Measurements from ENCODE around the gene CYP46A1.

GRCh38 chr14:99737451-99737951 lies 53.4 kb downstream of the CYP46A1 start:
- TF ChIP-seq, protein P1, sequence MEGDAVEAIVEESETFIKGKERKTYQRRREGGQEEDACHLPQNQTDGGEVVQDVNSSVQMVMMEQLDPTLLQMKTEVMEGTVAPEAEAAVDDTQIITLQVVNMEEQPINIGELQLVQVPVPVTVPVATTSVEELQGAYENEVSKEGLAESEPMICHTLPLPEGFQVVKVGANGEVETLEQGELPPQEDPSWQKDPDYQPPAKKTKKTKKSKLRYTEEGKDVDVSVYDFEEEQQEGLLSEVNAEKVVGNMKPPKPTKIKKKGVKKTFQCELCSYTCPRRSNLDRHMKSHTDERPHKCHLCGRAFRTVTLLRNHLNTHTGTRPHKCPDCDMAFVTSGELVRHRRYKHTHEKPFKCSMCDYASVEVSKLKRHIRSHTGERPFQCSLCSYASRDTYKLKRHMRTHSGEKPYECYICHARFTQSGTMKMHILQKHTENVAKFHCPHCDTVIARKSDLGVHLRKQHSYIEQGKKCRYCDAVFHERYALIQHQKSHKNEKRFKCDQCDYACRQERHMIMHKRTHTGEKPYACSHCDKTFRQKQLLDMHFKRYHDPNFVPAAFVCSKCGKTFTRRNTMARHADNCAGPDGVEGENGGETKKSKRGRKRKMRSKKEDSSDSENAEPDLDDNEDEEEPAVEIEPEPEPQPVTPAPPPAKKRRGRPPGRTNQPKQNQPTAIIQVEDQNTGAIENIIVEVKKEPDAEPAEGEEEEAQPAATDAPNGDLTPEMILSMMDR (IDR thresholded peaks at IDR 0.05): no peak
- TF ChIP-seq POLR2A (IDR thresholded peaks at IDR 0.05): no peak
